H1 (cell line): ENCODE results near the gene ANKS1B. TPM values are rescaled to one million over a fixed set of nuclear protein-coding genes. Genes with fewer than 3 reads are reported as not detected.
A peak's percentile ranks its signal among the peaks of the same experiment; 100 is the strongest.

Experiments
- CTCF ChIA-PET: fragments of 300-600 bp; sonication (Branson Sonifier 250); formaldehyde crosslinking; loops from one replicate; lab custom pipeline; 2021; ENCODE audit not compliant: partially characterized antibody; lab: Charles Lee
- POLR2A ChIA-PET: fragments of 300-600 bp; sonication (Branson Sonifier 250); formaldehyde crosslinking; loops from one replicate; lab custom pipeline; 2021; ENCODE audit warnings: inconsistent platforms; ENCODE audit not compliant: partially characterized antibody; lab: Charles Lee
- DNase-seq, 2 experiments: peaks; one replicate each; pipeline versions ENCODE4 v3.0.0 to v3.0.0-alpha.2; 2010 to 2022; ENCODE audit warnings: low spot score in 2 of 2, low read depth in 1 of 2, mixed read lengths in 1 of 2
- FAIRE-seq: peaks from 2 replicates; lab custom pipeline; 2011; peaks lifted over from hg19 to GRCh38; lab: Jason Lieb, UNC
- H2AFZ ChIP-seq: 2 replicates; pipeline ENCODE4 v1.8.1; 2012; ENCODE audit warnings: low read length, inconsistent platforms
- H2AK5ac ChIP-seq: 2 replicates; pipeline ENCODE4 v1.6.1; 2013; ENCODE audit warnings: low read depth, low read length
- H2BK120ac ChIP-seq: replicated peaks from 2 replicates; pipeline ENCODE3; 2013; ENCODE audit warnings: low read depth, low read length, inconsistent platforms
- H2BK12ac ChIP-seq: 2 replicates; pipeline ENCODE4 v1.6.1; 2013; ENCODE audit warnings: low read depth, low read length
- H2BK15ac ChIP-seq: 2 replicates; pipeline ENCODE4 v1.6.1; 2013; ENCODE audit warnings: low read length
- H2BK20ac ChIP-seq: 2 replicates; pipeline ENCODE4 v1.6.1; 2013; ENCODE audit warnings: low read length
- H2BK5ac ChIP-seq: 2 replicates; pipeline ENCODE4 v1.6.1; 2013; ENCODE audit warnings: low read depth, low read length
- H3K14ac ChIP-seq: 2 replicates; pipeline ENCODE4 v1.6.1; 2013; ENCODE audit warnings: inconsistent platforms; ENCODE audit not compliant: insufficient read length
- H3K18ac ChIP-seq: 2 replicates; pipeline ENCODE4 v1.6.1; 2013; ENCODE audit warnings: low read length; ENCODE audit errors: extremely low read depth
- H3K23ac ChIP-seq: 2 replicates; pipeline ENCODE4 v1.6.1; 2013; ENCODE audit warnings: inconsistent platforms; ENCODE audit not compliant: insufficient read length
- H3K23me2 ChIP-seq: 2 replicates; pipeline ENCODE4 v1.6.1; 2013; ENCODE audit warnings: low read depth, low read length
- H3K27ac ChIP-seq: 2 replicates; pipeline ENCODE4 v1.6.1; 2011; ENCODE audit warnings: low read depth, low read length, inconsistent platforms
- H3K27me3 ChIP-seq, 4 experiments: replicated peaks in 1 of 4; 1 replicate in 1 of 4; 2 replicates in 3 of 4; pipeline versions ENCODE4 v1.6.1 to v1.8.1; 2011 to 2013; ENCODE audit warnings: low read length in 3 of 4, mild to moderate bottlenecking in 3 of 4, inconsistent platforms in 2 of 4, mixed read lengths in 2 of 4, moderate library complexity in 1 of 4; ENCODE audit not compliant: control insufficient read depth in 3 of 4, insufficient read depth in 3 of 4; ENCODE audit errors: extremely low read depth in 1 of 4
- H3K36me3 ChIP-seq, 4 experiments: 2 replicates each; pipeline versions ENCODE4 v1.6.1 to v1.8.1; 2011 to 2013; ENCODE audit warnings: mild to moderate bottlenecking in 4 of 4, low read length in 3 of 4, moderate library complexity in 2 of 4, control low read depth in 1 of 4, inconsistent platforms in 1 of 4; ENCODE audit not compliant: insufficient read depth in 4 of 4, control insufficient read depth in 2 of 4
- H3K4ac ChIP-seq: replicated peaks from 2 replicates; pipeline ENCODE3; 2013; ENCODE audit warnings: low read length, low read depth, mixed read lengths, inconsistent platforms; ENCODE audit not compliant: insufficient read length
- H3K4me1 ChIP-seq, 4 experiments: replicated peaks in 1 of 4; 1 replicate in 1 of 4; 2 replicates in 3 of 4; pipeline versions ENCODE4 v1.6.1 to v1.8.1; 2011 to 2013; ENCODE audit warnings: low read length in 3 of 4, inconsistent platforms in 2 of 4, mixed read lengths in 1 of 4; ENCODE audit not compliant: insufficient read depth in 4 of 4, control insufficient read depth in 3 of 4
- H3K4me2 ChIP-seq, 2 experiments: 2 replicates each; pipeline versions ENCODE4 v1.6.1 to v1.8.1; 2011 to 2013; ENCODE audit warnings: low read depth in 2 of 2, low read length in 2 of 2, control low read depth in 1 of 2, inconsistent platforms in 1 of 2, mild to moderate bottlenecking in 1 of 2; ENCODE audit not compliant: insufficient read depth in 1 of 2
- H3K4me3 ChIP-seq, 4 experiments: fragments of 200-600, 300-600 bp in 1 of 4; sonication (generic), shearing (Covaris generic), sonication (Bioruptor Twin) in 1 of 4; 2 replicates each; pipeline versions ENCODE4 v1.5.1 to v1.8.1; 2011 to 2016; ENCODE audit warnings: low read length in 4 of 4, low read depth in 3 of 4, control low read depth in 2 of 4, inconsistent platforms in 2 of 4, mild to moderate bottlenecking in 2 of 4, mixed read lengths in 1 of 4, moderate library complexity in 1 of 4; ENCODE audit not compliant: insufficient read depth in 2 of 4; ENCODE audit errors: extremely low read depth in 1 of 4
- H3K56ac ChIP-seq: replicated peaks from 2 replicates; pipeline ENCODE3; 2013; ENCODE audit warnings: low read depth, mild to moderate bottlenecking, mixed read lengths, low read length, inconsistent platforms; ENCODE audit not compliant: insufficient read length
- H3K79me1 ChIP-seq: 2 replicates; pipeline ENCODE4 v1.6.1; 2013; ENCODE audit warnings: low read depth, low read length, control low read depth
- H3K79me2 ChIP-seq, 2 experiments: 2 replicates each; pipeline versions ENCODE4 v1.6.1 to v1.8.1; 2012 to 2013; ENCODE audit warnings: low read length in 2 of 2, mild to moderate bottlenecking in 2 of 2, inconsistent platforms in 1 of 2; ENCODE audit not compliant: insufficient read depth in 2 of 2, control insufficient read depth in 1 of 2
- H3K9ac ChIP-seq, 4 experiments: replicated peaks in 1 of 4; 1 replicate in 1 of 4; 2 replicates in 3 of 4; pipeline versions ENCODE4 v1.6.1 to v1.8.1; 2011 to 2013; ENCODE audit warnings: low read depth in 3 of 4, low read length in 3 of 4, control low read depth in 2 of 4, mild to moderate bottlenecking in 2 of 4, moderate library complexity in 2 of 4, inconsistent platforms in 1 of 4; ENCODE audit errors: extremely low read depth in 1 of 4
- H3K9me3 ChIP-seq, 2 experiments: 2 replicates each; pipeline versions ENCODE4 v1.6.1 to v1.8.1; 2012 to 2013; ENCODE audit warnings: mild to moderate bottlenecking in 2 of 2, moderate library complexity in 2 of 2, control low read depth in 1 of 2, inconsistent platforms in 1 of 2, low read depth in 1 of 2, low read length in 1 of 2, mixed read lengths in 1 of 2; ENCODE audit not compliant: insufficient read depth in 2 of 2
- H4K20me1 ChIP-seq, 2 experiments: replicated peaks in 1 of 2; 2 replicates each; pipeline versions ENCODE3 to v1.8.1; 2011 to 2013; ENCODE audit warnings: inconsistent platforms in 2 of 2, low read length in 2 of 2, mild to moderate bottlenecking in 1 of 2; ENCODE audit not compliant: insufficient read depth in 2 of 2, control insufficient read depth in 1 of 2
- H4K5ac ChIP-seq: 2 replicates; pipeline ENCODE4 v1.6.1; 2013; ENCODE audit warnings: low read length, low read depth, mixed read lengths, inconsistent platforms; ENCODE audit not compliant: insufficient read length
- H4K8ac ChIP-seq: 2 replicates; pipeline ENCODE4 v1.8.0; 2013; ENCODE audit warnings: mild to moderate bottlenecking, moderate library complexity, low read length, inconsistent platforms; ENCODE audit not compliant: insufficient read depth; ENCODE audit errors: extremely low read depth
- H4K91ac ChIP-seq: replicated peaks from 2 replicates; pipeline ENCODE3; 2013; ENCODE audit warnings: low read length, mixed read lengths, inconsistent platforms; ENCODE audit not compliant: insufficient read length
- KDM5A ChIP-seq: fragments of 200-600 bp; IDR thresholded peaks from 2 replicates; pipeline ENCODE4 v1.7.1; 2012; ENCODE audit warnings: mild to moderate bottlenecking, low read length, inconsistent platforms, mixed read lengths
- RNF2 ChIP-seq: fragments of 200-900, 300-1000 bp; sonication (generic); IDR thresholded peaks from 2 replicates; pipeline ENCODE4 v1.7.1; 2016; ENCODE audit warnings: borderline replicate concordance, low read depth, mild to moderate bottlenecking, antibody characterized with exemption, low read length; ENCODE audit not compliant: poor library complexity, severe bottlenecking; ENCODE audit errors: missing control alignments
- WGBS, 2 experiments: shearing (Covaris generic) in 1 of 2; methylation state at CpG; one replicate each; pipeline versions ENCODE4 v1.1.6 to v1.1.7; 2013 to 2015; ENCODE audit warnings: low lambda C conversion rate in 2 of 2, mixed read lengths in 2 of 2, inconsistent platforms in 1 of 2, low coverage in 1 of 2, missing lambda C conversion rate in 1 of 2; ENCODE audit not compliant: insufficient replicate concordance in 2 of 2, insufficient coverage in 1 of 2, insufficient read length in 1 of 2; ENCODE audit errors: extremely low coverage in 1 of 2, missing lambda C conversion rate in 1 of 2; 5-methylcytosine and 5-hydroxymethylcytosine counted together
- polyA plus RNA-seq, 7 experiments: library from polyadenylated mRNA; depleted of rRNA in 3 of 7; stranded (reverse) in 5 of 7; unstranded in 2 of 7; fragments of >200 nt in 5 of 7; fragments of 200-250 nt in 2 of 7; gene quantifications; 1 replicate in 5 of 7; 2 replicates in 1 of 7; 4 replicates in 1 of 7; pipeline versions ENCODE4 v1.2.1 to v1.2.3, GENCODE V29; 2011 to 2013; ENCODE audit warnings: missing spikeins in 2 of 7, mixed read lengths in 2 of 7
- total RNA-seq: library from RNA; stranded (reverse); fragmentation: NEBNext Ultra II Directional; extraction: Animal tissue kit (Norgen Biotek cat#: 25700); gene quantifications from 2 replicates; pipeline ENCODE4 v1.2.1, GENCODE V29; 2021

The ANKS1B gene
- total and polyA plus RNA-seq, 2 of the 8 experiments (the other 6 are each of a cell fraction or from before 2014, with no cell fraction given): 2.7 to 6.1 TPM

DNA sequence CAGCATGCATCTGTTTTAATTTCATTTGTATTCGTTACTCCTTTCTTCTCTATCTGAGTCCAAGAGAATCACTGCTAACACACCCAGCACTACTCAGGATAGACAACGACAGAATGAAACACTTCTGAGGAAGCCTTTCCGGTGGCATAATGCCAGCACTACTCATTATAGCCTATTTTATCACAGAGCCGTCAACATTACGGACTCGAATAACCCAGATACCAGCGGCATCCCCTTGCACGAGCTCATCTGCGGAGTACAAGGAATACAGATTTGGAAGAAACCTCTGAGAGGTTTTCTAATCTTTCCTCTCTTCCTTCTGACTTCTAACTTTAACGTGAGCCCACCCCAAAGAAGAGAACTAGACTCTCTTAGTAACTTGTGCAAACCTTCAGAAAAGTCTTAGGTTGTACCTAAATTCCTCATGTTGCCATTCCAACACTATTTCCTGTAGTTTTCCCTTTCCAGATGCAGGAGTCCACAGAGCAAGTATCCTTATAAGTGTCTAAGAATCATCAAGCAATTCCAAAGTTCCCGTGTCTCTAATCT lies 1091.5 kb downstream of the ANKS1B start:
- 47% methylated on average over 11 of the region's 11 CpGs; no CpG with 5 or more reads in 1 of the 2 experiments for WGBS, 2 experiments
- H3K79me2 ChIP-seq: no peaks in the 10 kb centered on the region
- H4K5ac ChIP-seq: no peak overlapping the region
- no peak overlapping the region for H3K23ac ChIP-seq
- H3K27ac ChIP-seq: no peak overlapping the region
- ChIA-PET CTCF (interaction anchor here (1.4 to 2.0 kb wide), 2 partner anchors 26 to 105 kb away, joined by 3 to 4 read pairs; no protein-coding TSS in a partner anchor), POLR2A (no interaction called here)
- H3K14ac ChIP-seq: no peak overlapping the region
- no peak overlapping the region for H3K18ac ChIP-seq
- FAIRE-seq (no peak), DNase-seq (no peak)
- no peak overlapping the region for H4K8ac ChIP-seq
- peaks cover 9% of the 10 kb centered on the region; the same call in 1 of the 2 replicates for H3K23me2 ChIP-seq
- no peaks in the 10 kb centered on the region for H3K36me3 ChIP-seq
- no peak overlapping the region for H2BK12ac ChIP-seq
- no peak for TF ChIP-seq KDM5A
- peak; percentile 17 for TF ChIP-seq RNF2
- H2BK15ac ChIP-seq: no peak overlapping the region
- peaks cover 13 to 52% (median 40%) of the 10 kb centered on the region in 4 experiments for H3K27me3 ChIP-seq
- no peak overlapping the region for H2AFZ ChIP-seq
- H3K79me1 ChIP-seq: no peaks in the 10 kb centered on the region
- no peak overlapping the region for H2AK5ac ChIP-seq
- H2BK20ac ChIP-seq: no peak overlapping the region
- no peak overlapping the region for H4K91ac ChIP-seq
- peak overlapping the region; percentile 90 to 98 for H3K4me2 ChIP-seq
- no peak overlapping the region for H3K4ac ChIP-seq
- no peak overlapping the region for H3K9ac ChIP-seq
- no peaks in the 10 kb centered on the region for H3K9me3 ChIP-seq
- no peaks in the 10 kb centered on the region for H4K20me1 ChIP-seq
- no peak overlapping the region for H3K56ac ChIP-seq
- no peak overlapping the region for H2BK5ac ChIP-seq
- peaks cover 0 to 4% (median 3%) of the 10 kb centered on the region in 4 experiments; a peak in 3 of 7 replicates for H3K4me1 ChIP-seq
- H2BK120ac ChIP-seq: no peak overlapping the region
- peak overlapping the region; percentile 30 to 72 (median 56); a peak in 5 of 8 replicates for H3K4me3 ChIP-seq
